Gastroesophageal sphincter (tissue), 3 donors: ENCODE measurements around the gene KIF13A.

Experiments
- CTCF ChIP-seq, 4 experiments: fragments of 200-600 bp in 2 of 4; fragments of 450-650 bp in 2 of 4; sonication (generic) in 1 of 4; IDR thresholded peaks; one replicate each; pipeline ENCODE4 v1.5.1; 2017 to 2019; ENCODE audit warnings: antibody characterized with exemption in 4 of 4, mild to moderate bottlenecking in 2 of 4, moderate library complexity in 2 of 4
- POLR2A ChIP-seq, 2 donors: fragments of 450-650 bp; IDR thresholded peaks; one replicate each; pipeline ENCODE4 v1.6.1; 2017; ENCODE audit warnings: antibody characterized with exemption in 2 of 2, mild to moderate bottlenecking in 2 of 2, moderate library complexity in 1 of 2
- POLR2AphosphoS5 ChIP-seq: sonication (generic); formaldehyde crosslinking; IDR thresholded peaks from one replicate; pipeline ENCODE4 v1.6.1; 2017; ENCODE audit warnings: antibody characterized with exemption

GRCh38 chr6:17894191-17894590, 93.2 kb downstream of the KIF13A start:
- TF ChIP-seq POLR2AphosphoS5, result no peak
- TF ChIP-seq CTCF (IDR thresholded peaks at IDR 0.05), result no peak
- TF ChIP-seq POLR2A (IDR thresholded peaks at IDR 0.05), result no peak
